GM12878 (cell line): ENCODE data around the gene ARL14EP. TPM values are rescaled to one million over a fixed set of nuclear protein-coding genes. Genes with fewer than 3 reads are reported as not detected.
A peak's percentile ranks its signal among the peaks of the same experiment; 100 is the strongest.

Source experiments
- ATAC-seq: fragments of 200-7000 bp; cut with Tn5 transposase; 3 replicates; pipeline ENCODE4 v1.9.1; 2020; ENCODE audit warnings: mild to moderate bottlenecking, moderate library complexity
- BruUV-seq: library from RNA; stranded (reverse); fragments of 400-500 nt; replicated peaks from 2 replicates; lab custom pipeline; 2021; lab: Mats Ljungman, UMichigan
- CTCF ChIA-PET: fragments of 300-600 bp; sonication (Branson Sonifier 250); formaldehyde crosslinking; extraction: SDS; loops from one replicate; lab custom pipeline; 2021; ENCODE audit warnings: inconsistent platforms; lab: Yijun Ruan, JAX
- POLR2A ChIA-PET: fragments of 350-600 bp; formaldehyde crosslinking; extraction: SDS; loops from one replicate; lab custom pipeline; 2021; ENCODE audit warnings: inconsistent platforms; lab: Charles Lee
- RAD21 ChIA-PET: fragments of 300-600 bp; sonication (Branson Sonifier 250); formaldehyde crosslinking; loops from one replicate; lab custom pipeline; 2023; ENCODE audit warnings: antibody characterized with exemption; ENCODE audit not compliant: unreplicated experiment; lab: Charles Lee
- SMC1A ChIA-PET: fragments of 300-600 bp; sonication (Branson Sonifier 250); formaldehyde crosslinking; loops from one replicate; lab custom pipeline; 2023; ENCODE audit not compliant: unreplicated experiment, uncharacterized antibody; lab: Charles Lee
- DNase-seq: peaks from one replicate; pipeline ENCODE4 v3.0.0-alpha.2; 2011; ENCODE audit warnings: low read depth, low spot score
- FAIRE-seq: peaks from 3 replicates; lab custom pipeline; 2011; peaks lifted over from hg19 to GRCh38; lab: Jason Lieb, UNC
- H2AFZ ChIP-seq: 2 replicates; pipeline ENCODE4 v1.6.0; 2011; ENCODE audit warnings: low read depth, low read length, control low read depth; ENCODE audit not compliant: control insufficient read depth
- H3K27ac ChIP-seq: 2 replicates; pipeline ENCODE4 v1.5.1; 2011; ENCODE audit warnings: control low read depth; ENCODE audit not compliant: control insufficient read depth, insufficient read depth
- H3K27me3 ChIP-seq, 2 experiments: replicated peaks in 1 of 2; 2 replicates each; pipeline versions ENCODE4 v1.6.0 to v1.6.1; 2011; ENCODE audit warnings: low read length in 1 of 2; ENCODE audit not compliant: control insufficient read depth in 2 of 2, insufficient read depth in 2 of 2
- H3K36me3 ChIP-seq, 2 experiments: 2 replicates each; pipeline ENCODE4 v1.5.1; 2011; ENCODE audit warnings: low read length in 1 of 2; ENCODE audit not compliant: control insufficient read depth in 2 of 2, insufficient read depth in 2 of 2
- H3K4me1 ChIP-seq: 2 replicates; pipeline ENCODE4 v1.6.1; 2011; ENCODE audit warnings: mild to moderate bottlenecking, low read length, moderate library complexity, mixed read lengths; ENCODE audit not compliant: control insufficient read depth, insufficient read depth
- H3K4me2 ChIP-seq: 2 replicates; pipeline ENCODE4 v1.6.0; 2011; ENCODE audit warnings: control low read depth; ENCODE audit not compliant: control insufficient read depth, insufficient read depth
- H3K4me3 ChIP-seq: fragments of 200-600 bp; sonication (generic); 2 replicates; pipeline ENCODE4 v1.5.1; 2016
- H3K79me2 ChIP-seq: 2 replicates; pipeline ENCODE4 v1.6.0; 2011; ENCODE audit warnings: low read length; ENCODE audit not compliant: control insufficient read depth, insufficient read depth
- H3K9ac ChIP-seq: 2 replicates; pipeline ENCODE4 v1.8.0; 2011; ENCODE audit warnings: low read length, control low read depth, mixed read lengths; ENCODE audit not compliant: control insufficient read depth, insufficient read depth
- H3K9me3 ChIP-seq: replicated peaks from 3 replicates; pipeline ENCODE4 v1.5.1; 2011; ENCODE audit warnings: mild to moderate bottlenecking, low read length; ENCODE audit not compliant: control insufficient read depth, insufficient read depth
- H4K20me1 ChIP-seq: 2 replicates; pipeline ENCODE4 v1.6.0; 2011; ENCODE audit not compliant: control insufficient read depth, insufficient read depth
- BRCA1 ChIP-seq: IDR thresholded peaks from 2 replicates; pipeline ENCODE4 v1.6.1; 2011; ENCODE audit warnings: low read depth, low read length, improper control_type of control experiment
- CBX3 ChIP-seq: fragments of 200-600 bp; sonication (generic); IDR thresholded peaks from 2 replicates; pipeline ENCODE4 v1.6.1; 2016; ENCODE audit warnings: low read depth, borderline replicate concordance
- CREM ChIP-seq: IDR thresholded peaks from 2 replicates; pipeline ENCODE4 v1.6.1; 2014; ENCODE audit warnings: antibody characterized with exemption, low read depth
- E2F4 ChIP-seq: IDR thresholded peaks from 2 replicates; pipeline ENCODE4 v1.6.1; 2012; ENCODE audit warnings: low read depth, low read length, improper control_type of control experiment
- GABPA ChIP-seq: IDR thresholded peaks from 2 replicates; pipeline ENCODE4 v1.6.1; 2014; ENCODE audit warnings: antibody characterized with exemption, low read depth, mild to moderate bottlenecking, inconsistent platforms
- IKZF2 ChIP-seq, 2 experiments: fragments of 450-650 bp; IDR thresholded peaks; 2 replicates each; pipeline ENCODE4 v1.6.1; 2017; ENCODE audit warnings: mild to moderate bottlenecking in 2 of 2, moderate library complexity in 2 of 2
- IRF4 ChIP-seq: IDR thresholded peaks from 2 replicates; pipeline ENCODE4 v1.6.1; 2011; ENCODE audit warnings: low read depth, low read length
- KLF5 ChIP-seq: fragments of 450-650 bp; IDR thresholded peaks from 2 replicates; pipeline ENCODE4 v1.6.1; 2014; ENCODE audit warnings: mild to moderate bottlenecking; ENCODE audit not compliant: partially characterized antibody
- MTA2 ChIP-seq: fragments of 450-650 bp; IDR thresholded peaks from 2 replicates; pipeline ENCODE4 v1.6.1; 2016; ENCODE audit warnings: low read depth, mild to moderate bottlenecking, moderate library complexity
- PAX5 ChIP-seq: IDR thresholded peaks from 2 replicates; pipeline ENCODE4 v1.6.1; 2011; ENCODE audit warnings: low read depth, low read length, borderline replicate concordance
- POLR2A ChIP-seq: IDR thresholded peaks from 2 replicates; pipeline ENCODE4 v1.6.1; 2011; ENCODE audit warnings: low read depth, mild to moderate bottlenecking, low read length
- RBBP5 ChIP-seq: fragments of 200-600 bp; sonication (generic); conservative IDR thresholded peaks from 2 replicates; pipeline ENCODE4 v1.6.1; 2016
- RELA ChIP-seq: fragments of 450-650 bp; IDR thresholded peaks from 2 replicates; pipeline ENCODE4 v1.8.0; 2014; ENCODE audit warnings: borderline replicate concordance; ENCODE audit not compliant: partially characterized antibody
- RUNX3 ChIP-seq: IDR thresholded peaks from 2 replicates; pipeline ENCODE4 v1.6.1; 2012; ENCODE audit warnings: low read length, inconsistent platforms
- SRF ChIP-seq, 2 experiments: IDR thresholded peaks; 2 replicates each; pipeline ENCODE4 v1.6.1; 2011; ENCODE audit warnings: low read depth in 2 of 2, low read length in 2 of 2, mild to moderate bottlenecking in 1 of 2, moderate library complexity in 1 of 2
- TAF1 ChIP-seq: IDR thresholded peaks from 2 replicates; pipeline ENCODE4 v1.6.1; 2011; ENCODE audit warnings: mild to moderate bottlenecking, low read depth, low read length, borderline replicate concordance
- WRNIP1 ChIP-seq: IDR thresholded peaks from 2 replicates; pipeline ENCODE4 v1.6.1; 2011; ENCODE audit warnings: low read depth, low read length, improper control_type of control experiment, borderline replicate concordance
- ZNF592 ChIP-seq: fragments of 450-650 bp; IDR thresholded peaks from 2 replicates; pipeline ENCODE4 v1.6.1; 2017; ENCODE audit warnings: mild to moderate bottlenecking, moderate library complexity
- WGBS: methylation state at CpG from one replicate; pipeline ENCODE4 v1.1.6; 2016; ENCODE audit warnings: low lambda C conversion rate; ENCODE audit not compliant: insufficient replicate concordance, insufficient coverage; ENCODE audit errors: missing lambda C conversion rate; 5-methylcytosine and 5-hydroxymethylcytosine counted together
- in situ Hi-C: fragments of 300-500 bp; cut with MboI; formaldehyde crosslinking; loops from 9 replicates; pipeline ENCODE4 v1.14.3; 2018; ENCODE audit warnings: mixed read lengths
- intact Hi-C: fragments of 100-400 bp; cut with micrococcal nuclease; formaldehyde crosslinking; loops from one replicate; pipeline ENCODE4 v1.14.2; 2022; ENCODE audit not compliant: unreplicated experiment
- polyA plus RNA-seq, 11 experiments: library from polyadenylated mRNA; depleted of rRNA in 4 of 11; unstranded in 6 of 11; stranded (reverse) in 5 of 11; fragments of >200 nt; fragmentation: Nextera tagmentation in 4 of 11; fragmentation: Illumina TruSeq in 1 of 11; extraction: Ambion mirVana in 4 of 11; extraction: Trizol in 1 of 11; gene quantifications; 1 replicate in 1 of 11; 2 replicates in 10 of 11; pipeline versions ENCODE4 v1.2.1 to v1.2.3, GENCODE V29; 2011 to 2016; ENCODE audit warnings: inconsistent platforms in 2 of 11, missing spikeins in 2 of 11, low read depth in 1 of 11
- total RNA-seq, 4 experiments: library from RNA; depleted of rRNA in 3 of 4; stranded (reverse); fragments of >200 nt in 3 of 4; fragmentation: Illumina TruSeq in 1 of 4; extraction: Trizol in 1 of 4; gene quantifications; 2 replicates each; pipeline versions ENCODE4 v1.2.1 to v1.2.3, GENCODE V29; 2013 to 2021
- TF ChIP-seq, protein P1 (sequence below), 3 experiments: IDR thresholded peaks in 2 of 3; conservative IDR thresholded peaks in 1 of 3; 2 replicates each; pipeline ENCODE4 v1.5.1; 2011; ENCODE audit warnings: low read depth in 3 of 3, low read length in 3 of 3, mild to moderate bottlenecking in 3 of 3, control low read depth in 2 of 3, moderate library complexity in 2 of 3, inconsistent platforms in 1 of 3, mixed read lengths in 1 of 3; ENCODE audit not compliant: control insufficient read depth in 2 of 3, insufficient read depth in 1 of 3; ENCODE audit errors: extremely low read depth in 1 of 3

ARL14EP gene
- total and polyA plus RNA-seq, 10 of the 15 experiments (the other 5 are each of a cell fraction or from before 2014, with no cell fraction given): 18.1 to 59.8 (median 42.8) TPM

GRCh38 chr11:30326906-30327305, 4.0 kb downstream of the ARL14EP start:
- Histone ChIP-seq H3K9me3 (no peaks in the 10 kb centered on the region), H3K4me3 (no peak overlapping the region; the same call in 1 of the 2 replicates), H3K36me3 (0 out of 4 replicates have a peak, but pooled peaks cover 0 to 3% of the 10 kb centered on the region in 2 experiments), H3K9ac (no peak overlapping the region), H3K4me1 (peaks cover 2% of the 10 kb centered on the region; the same call in 1 of the 2 replicates), H3K79me2 (peaks cover 69% of the 10 kb centered on the region), H3K27me3 (no peaks in the 10 kb centered on the region), H4K20me1 (no peaks in the 10 kb centered on the region), H3K4me2 (peak overlapping the region; percentile 92; the same call in 1 of the 2 replicates), H2AFZ (no peak overlapping the region), H3K27ac (no peak overlapping the region)
- ChIA-PET CTCF (interaction anchor here (1.1 to 6.3 kb wide), 9 partner anchors 8 to 198 kb away, joined by 3 to 46 read pairs (median 6); no protein-coding TSS in a partner anchor), SMC1A (interaction anchor here (1.0 to 10.4 kb wide), 7 partner anchors 9 to 199 kb away, joined by 3 to 71 read pairs (median 24); no protein-coding TSS in a partner anchor), RAD21 (interaction anchor here (0.7 to 6.5 kb wide), 5 partner anchors 10 to 166 kb away, joined by 3 to 38 read pairs (median 5); no protein-coding TSS in a partner anchor), POLR2A (interaction anchor here (0.9 to 7.1 kb wide), 5 partner anchors 9 to 17 kb away, joined by 3 to 42 read pairs (median 11); no protein-coding TSS in a partner anchor)
- in situ Hi-C loops (loop anchor here (25.0 kb wide), 1 partner anchor 1760 kb away; the partner anchor contains the start of gene RCN1), intact Hi-C loops (loop anchor here (10.0 kb wide), 1 partner anchor 992 kb away; no protein-coding TSS in a partner anchor)
- WGBS: 24% methylated on average over 2 of the region's 2 CpGs
- no peak for DNase-seq
- no peak for FAIRE-seq
- no peak for ATAC-seq
- no TSS peak for BruUV-seq
- TF ChIP-seq POLR2A: no peak
- TF ChIP-seq CREM: no peak
- TF ChIP-seq CBX3: no peak
- TF ChIP-seq IRF4: no peak
- TF ChIP-seq SRF (IDR thresholded peaks at IDR 0.05; ENCODE audit: low read depth in 2 of 2, low read length in 2 of 2): no peak
- no peak for TF ChIP-seq RUNX3
- TF ChIP-seq RBBP5: no peak
- no peak for TF ChIP-seq TAF1
- TF ChIP-seq PAX5: no peak
- TF ChIP-seq E2F4: no peak
- TF ChIP-seq IKZF2 (IDR thresholded peaks at IDR 0.05): no peak
- no peak for TF ChIP-seq GABPA
- TF ChIP-seq BRCA1: no peak
- TF ChIP-seq, protein P1, sequence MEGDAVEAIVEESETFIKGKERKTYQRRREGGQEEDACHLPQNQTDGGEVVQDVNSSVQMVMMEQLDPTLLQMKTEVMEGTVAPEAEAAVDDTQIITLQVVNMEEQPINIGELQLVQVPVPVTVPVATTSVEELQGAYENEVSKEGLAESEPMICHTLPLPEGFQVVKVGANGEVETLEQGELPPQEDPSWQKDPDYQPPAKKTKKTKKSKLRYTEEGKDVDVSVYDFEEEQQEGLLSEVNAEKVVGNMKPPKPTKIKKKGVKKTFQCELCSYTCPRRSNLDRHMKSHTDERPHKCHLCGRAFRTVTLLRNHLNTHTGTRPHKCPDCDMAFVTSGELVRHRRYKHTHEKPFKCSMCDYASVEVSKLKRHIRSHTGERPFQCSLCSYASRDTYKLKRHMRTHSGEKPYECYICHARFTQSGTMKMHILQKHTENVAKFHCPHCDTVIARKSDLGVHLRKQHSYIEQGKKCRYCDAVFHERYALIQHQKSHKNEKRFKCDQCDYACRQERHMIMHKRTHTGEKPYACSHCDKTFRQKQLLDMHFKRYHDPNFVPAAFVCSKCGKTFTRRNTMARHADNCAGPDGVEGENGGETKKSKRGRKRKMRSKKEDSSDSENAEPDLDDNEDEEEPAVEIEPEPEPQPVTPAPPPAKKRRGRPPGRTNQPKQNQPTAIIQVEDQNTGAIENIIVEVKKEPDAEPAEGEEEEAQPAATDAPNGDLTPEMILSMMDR (IDR thresholded peaks at IDR 0.05 in 2 of 3, conservative IDR thresholded peaks at IDR 0.05 in 1 of 3; ENCODE audit: control insufficient read depth in 2 of 3, extremely low read depth in 1 of 3, insufficient read depth in 1 of 3, low read depth in 3 of 3, low read length in 3 of 3): no peak
- TF ChIP-seq WRNIP1: no peak
- no peak for TF ChIP-seq KLF5
- no peak for TF ChIP-seq ZNF592
- no peak for TF ChIP-seq RELA
- TF ChIP-seq MTA2: no peak
